HG03097 (cell line): ENCODE measurements around the gene MAP4K5.

ENCODE experiments used
- ATAC-seq: cut with Tn5 transposase; IDR thresholded peaks from one replicate; pipeline ENCODE4 v1.9.1; 2021; ENCODE audit not compliant: unreplicated experiment, low FRiP score

Gene MAP4K5

GRCh38 chr14:50488521-50488920 is 43.8 kb downstream of the MAP4K5 start:
- ATAC-seq, result no peak

GRCh38 chr14:50479041-50479440 is 53.3 kb downstream of the MAP4K5 start:
- no peak for ATAC-seq

- ATAC-seq, result no peak
Measured at GRCh38 chr14:50477760-50478159, 54.6 kb downstream of the MAP4K5 start.

- ATAC-seq, result no peak
Measured at GRCh38 chr14:50476134-50476533, 56.2 kb downstream of the MAP4K5 start.

- ATAC-seq, result no peak
Measured at GRCh38 chr14:50475460-50475859, 56.9 kb downstream of the MAP4K5 start.

- no peak for ATAC-seq
Measured at GRCh38 chr14:50471838-50472465, 60.4 kb downstream of the MAP4K5 start.

- no peak for ATAC-seq
Measured at GRCh38 chr14:50469982-50470381, 62.4 kb downstream of the MAP4K5 start.

GRCh38 chr14:50462111-50462510 is 70.3 kb downstream of the MAP4K5 start:
- no peak for ATAC-seq

GRCh38 chr14:50453869-50454268 is 78.5 kb downstream of the MAP4K5 start:
- ATAC-seq, result no peak

- ATAC-seq, result no peak
Measured at GRCh38 chr14:50452979-50453705, 79.2 kb downstream of the MAP4K5 start.

GRCh38 chr14:50452296-50452695 is 80.1 kb downstream of the MAP4K5 start:
- ATAC-seq, result no peak

- ATAC-seq, result no peak
Measured at GRCh38 chr14:50451854-50452253, 80.5 kb downstream of the MAP4K5 start.

- ATAC-seq, result no peak
Measured at GRCh38 chr14:50447461-50447860, 84.9 kb downstream of the MAP4K5 start.

- ATAC-seq, result no peak
Measured at GRCh38 chr14:50434528-50434927, 97.8 kb downstream of the MAP4K5 start.

- no peak for ATAC-seq
Measured at GRCh38 chr14:50432131-50432530, 100.2 kb downstream of the MAP4K5 start.

- no peak for ATAC-seq
Measured at GRCh38 chr14:50425816-50426215, 106.6 kb downstream of the MAP4K5 start.

GRCh38 chr14:50425105-50425504 is 107.3 kb downstream of the MAP4K5 start:
- ATAC-seq, result no peak

GRCh38 chr14:50423529-50423928 is 108.8 kb downstream of the MAP4K5 start:
- no peak for ATAC-seq

- ATAC-seq, result no peak
Measured at GRCh38 chr14:50421499-50421898, 110.9 kb downstream of the MAP4K5 start.

GRCh38 chr14:50417853-50418252 is 114.5 kb downstream of the MAP4K5 start:
- no peak for ATAC-seq

- no peak for ATAC-seq
Measured at GRCh38 chr14:50410921-50411320, 121.4 kb downstream of the MAP4K5 start.

GRCh38 chr14:50410071-50410470 is 122.3 kb downstream of the MAP4K5 start:
- ATAC-seq, result no peak
